ENCODE data around the gene MPV17L2. TPM values are rescaled to one million over a fixed set of nuclear protein-coding genes. Genes with fewer than 3 reads are reported as not detected.

Gene MPV17L2
- total and polyA plus RNA-seq, 7 experiments from 2014 or later: 4.8 to 15.5 (median 7.0) TPM

DNA sequence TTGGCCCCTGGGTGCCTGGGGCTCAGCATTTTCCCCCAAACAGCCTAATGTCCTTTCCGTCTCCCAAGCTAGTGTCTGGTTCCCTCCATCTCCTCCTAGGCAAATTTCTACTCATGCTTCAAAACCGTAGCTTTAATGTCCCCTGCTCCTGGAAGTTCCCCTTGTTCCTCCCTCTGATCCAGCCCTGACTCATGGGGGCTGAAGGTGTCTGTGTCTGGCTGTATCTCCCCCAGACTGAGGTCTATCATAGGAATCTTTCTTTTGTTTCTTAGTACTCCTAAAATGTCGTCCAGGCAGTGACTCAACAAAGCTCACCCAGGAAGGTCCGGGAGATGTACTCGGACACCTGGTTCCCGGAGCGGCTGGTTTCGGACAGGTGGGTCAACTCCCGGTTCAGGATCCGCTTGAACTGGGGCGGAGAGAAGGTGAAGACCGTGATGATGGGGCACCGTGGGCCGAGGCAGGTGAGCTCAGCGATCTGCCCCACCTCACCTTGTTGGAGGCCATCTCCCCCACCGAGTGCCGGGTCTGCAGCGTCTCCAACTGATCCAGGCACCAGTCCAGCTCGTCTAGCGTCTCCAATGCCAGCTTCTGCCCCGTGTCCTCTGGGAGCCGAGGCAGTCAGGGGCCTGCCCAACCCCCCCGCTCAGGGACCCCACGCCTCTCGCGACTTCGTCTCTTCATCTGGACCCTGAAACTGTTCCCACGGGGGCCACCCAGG, 27.1 kb downstream of the MPV17L2 start:
- Mint-ChIP-seq H3K4me1 (peaks cover 9 to 17% (median 11%) of the 10 kb centered on the region in 7 donors), H3K9me3 (peaks cover 0 to 2% (median 0%) of the 10 kb centered on the region in 11 donors), H3K4me3 (no peak overlapping the region), H3K27ac (peak overlapping the region in 1 of 9 donors; percentile 0), H3K27me3 (peaks cover 17 to 39% (median 27%) of the 10 kb centered on the region in 5 donors), H3K36me3 (no peaks in the 10 kb centered on the region)
- ChIA-PET POLR2A (interaction anchor here (0.6 kb wide), 2 partner anchors 10 to 181 kb away, joined by 3 read pairs; no protein-coding TSS in a partner anchor), CTCF (interaction anchor here (0.9 kb wide), 2 partner anchors 28 to 29 kb away, joined by 3 read pairs; no protein-coding TSS in a partner anchor)
- DNase-seq: no peak
- H3K36me3 ChIP-seq (ENCODE audit: control insufficient read depth in 2 of 3, insufficient read depth in 3 of 3, low read length in 3 of 3): no peaks in the 10 kb centered on the region
- no peak overlapping the region for H3K27ac ChIP-seq (ENCODE audit: low read depth, low read length)
- peaks cover 3 to 7% of the 10 kb centered on the region in 2 donors for H3K27me3 ChIP-seq (ENCODE audit: control insufficient read depth in 2 of 2, insufficient read depth in 2 of 2, low read length in 2 of 2)
- H3K4me1 ChIP-seq (ENCODE audit: control insufficient read depth in 2 of 2, insufficient read depth in 2 of 2, low read length in 2 of 2): peaks cover 5 to 6% of the 10 kb centered on the region in 2 donors
- H3K9me3 ChIP-seq (ENCODE audit: control insufficient read depth in 2 of 3, low read length in 3 of 3): no peaks in the 10 kb centered on the region
- intact Hi-C loops (cut with micrococcal nuclease): no loop called here
- ATAC-seq: no peak
- no peak overlapping the region for H3K4me3 ChIP-seq (ENCODE audit: low read length)

DNA sequence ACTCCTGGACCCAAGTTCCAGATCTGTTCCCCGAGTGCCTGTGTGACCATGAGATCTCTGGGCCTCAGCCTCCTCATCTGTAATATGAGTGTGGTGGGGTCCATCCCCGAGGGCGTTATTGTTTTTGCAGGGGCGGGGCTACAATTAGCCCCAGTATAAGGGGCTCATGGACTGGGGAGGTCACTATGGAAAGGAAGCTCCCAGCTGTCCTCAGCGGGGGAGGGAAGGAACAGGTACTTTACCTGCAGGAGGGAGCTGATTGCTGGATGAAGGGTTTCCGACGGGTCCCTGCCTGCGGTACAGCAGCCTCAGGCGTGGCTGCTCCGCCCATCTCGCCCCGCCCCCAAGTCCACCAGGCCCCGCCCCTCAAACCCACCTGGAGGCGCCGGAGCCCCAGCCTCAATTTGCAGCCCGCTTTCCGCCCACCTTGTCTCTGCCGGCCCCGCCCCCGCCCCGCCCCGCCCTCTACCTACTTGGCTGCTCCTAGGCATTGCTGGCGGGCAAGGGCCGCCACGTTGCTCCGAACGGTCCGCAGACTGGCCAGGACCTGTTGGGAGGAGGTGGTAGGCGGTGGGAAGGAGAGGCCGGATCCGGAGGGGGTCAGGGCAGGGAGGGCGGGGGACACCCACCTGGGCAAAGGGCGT, 27.7 kb downstream of the MPV17L2 start:
- H3K4me3 Mint-ChIP-seq: peak overlapping the region in 1 of 10 donors; percentile 21
- H3K27ac Mint-ChIP-seq: no peak overlapping the region
- Histone ChIP-seq H3K9me3 (ENCODE audit: control insufficient read depth in 2 of 3, low read length in 3 of 3) (no peaks in the 10 kb centered on the region), H3K27me3 (ENCODE audit: control insufficient read depth in 2 of 2, insufficient read depth in 2 of 2, low read length in 2 of 2) (peaks cover 8 to 14% of the 10 kb centered on the region in 2 donors), H3K36me3 (ENCODE audit: control insufficient read depth in 2 of 3, insufficient read depth in 3 of 3, low read length in 3 of 3) (no peaks in the 10 kb centered on the region), H3K4me1 (ENCODE audit: control insufficient read depth in 2 of 2, insufficient read depth in 2 of 2, low read length in 2 of 2) (peaks cover 6 to 12% of the 10 kb centered on the region in 2 donors), H3K4me3 (ENCODE audit: low read length) (no peak overlapping the region), H3K27ac (ENCODE audit: low read depth, low read length) (no peak overlapping the region)
- DNase-seq: no peak
- intact Hi-C loops (cut with micrococcal nuclease): no loop called here
- H3K36me3 Mint-ChIP-seq: no peaks in the 10 kb centered on the region
- POLR2A ChIA-PET: no interaction called here
- peaks cover 20 to 44% (median 34%) of the 10 kb centered on the region in 5 donors for H3K27me3 Mint-ChIP-seq
- H3K9me3 Mint-ChIP-seq: peaks cover 0 to 2% (median 0%) of the 10 kb centered on the region in 11 donors
- CTCF ChIA-PET: interaction anchor here (0.9 kb wide), 1 partner anchor 29 kb away, joined by 3 read pairs; no protein-coding TSS in a partner anchor
- no peak for ATAC-seq
- peaks cover 11 to 22% (median 16%) of the 10 kb centered on the region in 7 donors for H3K4me1 Mint-ChIP-seq

DNA sequence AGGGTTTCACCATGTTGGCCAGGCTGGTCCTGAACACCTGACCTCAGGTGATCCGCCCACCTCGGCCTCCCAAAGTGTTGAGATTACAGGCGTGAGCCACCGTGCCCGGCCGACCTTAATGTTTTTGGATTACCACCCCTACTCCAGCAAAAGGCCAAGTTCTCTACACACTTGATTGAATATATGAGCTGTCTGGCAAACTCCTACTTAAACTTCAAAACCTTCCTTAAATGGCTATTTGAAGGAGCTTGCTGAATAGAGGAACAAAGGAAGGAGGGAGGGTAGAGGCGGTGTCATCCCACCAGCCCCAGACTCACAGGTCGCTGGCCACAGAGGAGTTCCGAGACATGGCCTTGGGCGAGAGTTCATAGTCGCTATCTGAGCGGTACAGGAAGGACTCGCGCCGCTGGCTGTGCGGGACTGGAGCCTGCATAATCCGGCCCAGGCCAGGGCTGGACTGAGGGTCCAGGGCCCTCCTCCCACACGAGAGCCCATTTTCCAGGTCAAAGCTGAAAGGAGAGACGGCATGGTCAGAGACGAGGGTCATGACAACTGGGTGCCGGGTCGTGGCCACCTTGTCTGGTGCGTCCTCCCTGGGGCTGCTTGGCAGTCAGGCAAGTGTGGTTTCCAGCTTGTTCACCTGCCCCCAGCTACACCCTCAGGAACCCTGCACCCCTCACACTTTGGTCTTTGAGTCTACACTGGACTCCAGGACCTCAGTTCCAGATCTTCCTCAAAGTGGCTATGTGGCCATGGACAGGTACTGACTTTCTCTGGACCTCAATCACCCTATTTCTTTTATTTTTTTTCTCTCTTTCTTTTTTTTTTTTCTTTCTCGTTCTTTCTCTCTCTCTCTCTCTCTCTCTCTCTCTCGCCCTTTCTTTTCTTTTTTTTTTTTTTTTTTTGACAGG, 29.1 kb downstream of the MPV17L2 start:
- Mint-ChIP-seq H3K27ac (peak overlapping the region in 1 of 9 donors; percentile 36), H3K27me3 (peaks cover 28 to 52% (median 42%) of the 10 kb centered on the region in 5 donors), H3K4me3 (no peak overlapping the region), H3K9me3 (peaks cover 0 to 2% (median 0%) of the 10 kb centered on the region in 11 donors), H3K4me1 (peaks cover 11 to 25% (median 19%) of the 10 kb centered on the region in 7 donors), H3K36me3 (no peaks in the 10 kb centered on the region)
- DNase-seq (no peak), ATAC-seq (no peak)
- Histone ChIP-seq H3K36me3 (ENCODE audit: control insufficient read depth in 2 of 3, insufficient read depth in 3 of 3, low read length in 3 of 3) (no peaks in the 10 kb centered on the region), H3K4me1 (ENCODE audit: control insufficient read depth in 2 of 2, insufficient read depth in 2 of 2, low read length in 2 of 2) (peaks cover 6 to 16% of the 10 kb centered on the region in 2 donors), H3K27ac (ENCODE audit: low read depth, low read length) (no peak overlapping the region), H3K9me3 (ENCODE audit: control insufficient read depth in 2 of 3, low read length in 3 of 3) (no peaks in the 10 kb centered on the region), H3K27me3 (ENCODE audit: control insufficient read depth in 2 of 2, insufficient read depth in 2 of 2, low read length in 2 of 2) (peaks cover 9 to 16% of the 10 kb centered on the region in 2 donors), H3K4me3 (ENCODE audit: low read length) (no peak overlapping the region)
- ChIA-PET POLR2A (interaction anchor here (1.0 kb wide), 1 partner anchor 19 kb away, joined by 4 read pairs; no protein-coding TSS in a partner anchor), CTCF (interaction anchor here (1.0 kb wide), 1 partner anchor 30 kb away, joined by 3 read pairs; no protein-coding TSS in a partner anchor)
- intact Hi-C loops (cut with micrococcal nuclease): no loop called here

DNA sequence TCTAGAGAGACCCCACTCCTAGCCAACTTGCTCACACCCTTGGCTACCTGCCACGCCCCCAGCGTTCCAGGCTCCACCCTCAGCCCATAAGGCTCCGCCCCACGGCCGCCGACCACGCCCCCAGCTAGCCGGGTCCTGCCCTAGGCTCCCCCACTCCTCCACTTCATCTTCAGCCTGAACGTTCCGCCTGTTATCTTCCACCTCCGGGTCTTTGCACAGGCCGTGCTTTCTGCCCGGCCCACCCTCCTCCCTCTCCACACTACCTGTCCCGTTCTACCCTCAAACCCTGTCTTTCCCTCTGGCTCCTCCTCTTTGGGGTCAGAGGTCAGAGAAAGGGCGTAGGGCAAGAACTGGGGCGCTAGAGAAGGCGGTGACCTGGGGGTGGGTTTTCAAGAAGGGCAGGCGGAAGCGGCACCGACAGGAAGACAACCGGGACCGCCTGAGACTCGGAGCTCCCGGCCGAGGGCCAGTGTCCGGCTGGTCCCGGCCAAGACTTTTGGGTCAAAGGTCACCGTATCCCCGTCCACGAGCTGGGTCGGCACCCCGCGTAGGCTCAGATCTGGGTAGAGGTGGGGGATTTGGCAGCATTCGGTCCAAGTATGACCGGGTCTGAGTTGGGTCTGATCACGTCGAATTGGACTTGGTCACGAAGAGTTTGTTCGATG, 31.0 kb downstream of the MPV17L2 start:
- H3K27me3 Mint-ChIP-seq: peaks cover 40 to 63% (median 52%) of the 10 kb centered on the region in 5 donors
- ChIA-PET POLR2A (interaction anchor here (1.0 to 1.3 kb wide), 2 partner anchors 32 to 56 kb away, joined by 3 to 4 read pairs; no protein-coding TSS in a partner anchor), CTCF (interaction anchor here (0.6 to 1.4 kb wide), 3 partner anchors 9 to 962 kb away, joined by 3 to 7 read pairs (median 3); no protein-coding TSS in a partner anchor)
- peak overlapping the region in 1 of 9 donors; percentile 68 for H3K27ac Mint-ChIP-seq
- H3K27ac ChIP-seq (ENCODE audit: low read depth, low read length): no peak overlapping the region
- H3K4me1 Mint-ChIP-seq: peaks cover 11 to 25% (median 20%) of the 10 kb centered on the region in 7 donors
- no peaks in the 10 kb centered on the region for H3K9me3 ChIP-seq (ENCODE audit: control insufficient read depth in 2 of 3, low read length in 3 of 3)
- peaks cover 0 to 2% (median 0%) of the 10 kb centered on the region in 11 donors for H3K9me3 Mint-ChIP-seq
- no peaks in the 10 kb centered on the region for H3K36me3 ChIP-seq (ENCODE audit: control insufficient read depth in 2 of 3, insufficient read depth in 3 of 3, low read length in 3 of 3)
- peak overlapping the region; percentile 80 to 90 (median 87) for H3K4me3 Mint-ChIP-seq
- H3K36me3 Mint-ChIP-seq: no peaks in the 10 kb centered on the region
- ATAC-seq: peak; percentile 21
- H3K4me1 ChIP-seq (ENCODE audit: control insufficient read depth in 2 of 2, insufficient read depth in 2 of 2, low read length in 2 of 2): peaks cover 6 to 16% of the 10 kb centered on the region in 2 donors
- peak overlapping the region; percentile 46 for H3K4me3 ChIP-seq (ENCODE audit: low read length)
- H3K27me3 ChIP-seq (ENCODE audit: control insufficient read depth in 2 of 2, insufficient read depth in 2 of 2, low read length in 2 of 2): peaks cover 12 to 28% of the 10 kb centered on the region in 2 donors
- intact Hi-C loops (cut with micrococcal nuclease): loop anchor here (1.0 kb wide), 2 partner anchors 20 to 31 kb away; partner anchors contain the start of genes RAB3A (in 2 of the 2) and MPV17L2 (in 1 of the 2)
- DNase-seq: peak in 2 of 9 donors; percentile 21 to 47

DNA sequence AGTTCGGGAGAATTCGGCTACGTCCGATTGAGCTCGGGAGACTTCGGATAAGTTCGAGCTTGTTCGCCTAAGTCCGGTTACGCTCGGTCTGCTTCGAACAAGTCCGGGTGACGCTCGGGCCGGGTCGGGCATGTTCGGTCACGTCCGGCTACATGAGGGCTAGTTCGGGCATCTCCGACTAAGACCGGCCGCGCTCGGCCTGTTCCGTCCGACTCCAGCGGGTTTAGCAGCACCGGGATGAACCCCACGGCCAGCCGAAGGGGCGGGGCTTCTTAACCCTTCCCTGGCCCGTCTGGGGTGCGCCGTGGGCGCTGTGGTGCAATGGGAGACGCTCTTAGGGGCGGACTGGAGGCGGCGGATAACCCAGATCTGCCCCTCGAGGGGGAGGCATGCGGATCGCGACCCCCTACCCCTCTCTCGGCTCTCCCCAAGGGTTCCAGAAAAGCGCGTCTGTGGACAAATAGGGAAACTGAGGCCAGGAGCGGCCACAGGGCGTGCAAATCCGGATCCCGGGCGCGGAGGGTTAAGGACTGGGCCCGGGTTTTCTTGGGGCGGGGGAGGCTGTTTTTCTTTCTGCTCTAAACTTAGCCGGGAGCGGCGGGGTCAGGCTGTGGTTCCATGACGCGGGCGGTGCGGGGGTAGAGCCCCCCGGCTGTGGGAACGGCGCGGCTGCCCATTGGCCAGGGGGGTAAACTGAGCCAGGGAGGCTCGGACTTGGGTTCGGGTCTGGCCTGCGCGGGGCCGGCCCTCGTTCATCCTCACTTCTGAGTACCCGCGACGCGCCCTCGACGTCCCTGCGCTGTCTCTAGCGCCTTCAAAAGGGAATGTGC, 31.7 kb downstream of the MPV17L2 start:
- intact Hi-C loops (cut with micrococcal nuclease): loop anchor here (1.0 kb wide), 2 partner anchors 20 to 31 kb away; partner anchors contain the start of genes RAB3A (in 2 of the 2) and MPV17L2 (in 1 of the 2)
- Mint-ChIP-seq H3K27ac (peak overlapping the region in 2 of 9 donors; percentile 41 to 68), H3K4me1 (peaks cover 11 to 25% (median 20%) of the 10 kb centered on the region in 7 donors), H3K27me3 (peaks cover 43 to 66% (median 56%) of the 10 kb centered on the region in 5 donors), H3K36me3 (peaks cover 0 to under 1% (median 0%) of the 10 kb centered on the region in 5 donors), H3K9me3 (peaks cover 0 to 2% (median 0%) of the 10 kb centered on the region in 11 donors), H3K4me3 (peak overlapping the region; percentile 80 to 90 (median 87))
- POLR2A ChIA-PET: interaction anchor here (1.0 to 1.3 kb wide), 2 partner anchors 33 to 55 kb away, joined by 3 to 4 read pairs; no protein-coding TSS in a partner anchor
- no peaks in the 10 kb centered on the region for H3K9me3 ChIP-seq (ENCODE audit: control insufficient read depth in 2 of 3, low read length in 3 of 3)
- H3K27me3 ChIP-seq (ENCODE audit: control insufficient read depth in 2 of 2, insufficient read depth in 2 of 2, low read length in 2 of 2): peaks cover 12 to 28% of the 10 kb centered on the region in 2 donors
- H3K4me1 ChIP-seq (ENCODE audit: control insufficient read depth in 2 of 2, insufficient read depth in 2 of 2, low read length in 2 of 2): peaks cover 6 to 16% of the 10 kb centered on the region in 2 donors
- H3K27ac ChIP-seq (ENCODE audit: low read depth, low read length): no peak overlapping the region
- ATAC-seq (peak; percentile 98), DNase-seq (peak; percentile 65 to 87 (median 80))
- CTCF ChIA-PET: interaction anchor here (0.6 to 1.4 kb wide), 3 partner anchors 8 to 963 kb away, joined by 3 to 7 read pairs (median 3); no protein-coding TSS in a partner anchor
- H3K36me3 ChIP-seq (ENCODE audit: control insufficient read depth in 2 of 3, insufficient read depth in 3 of 3, low read length in 3 of 3): no peaks in the 10 kb centered on the region
- H3K4me3 ChIP-seq (ENCODE audit: low read length): peak overlapping the region; percentile 46
